OCI-LY1 (cell line): ENCODE data around the gene ECM1.
A peak's percentile ranks its signal among the peaks of the same experiment; 100 is the strongest.

ENCODE experiments used
- H2AFZ ChIP-seq: fragments of 200-600 bp; sonication (generic), shearing (Covaris generic); 2 replicates; pipeline ENCODE4 v1.6.0; 2014; ENCODE audit warnings: antibody characterized with exemption, mild to moderate bottlenecking, low read length
- H3F3A ChIP-seq: fragments of 200-600 bp; sonication (generic), shearing (Covaris generic); 2 replicates; pipeline ENCODE4 v1.6.0; 2014; ENCODE audit warnings: mild to moderate bottlenecking, antibody characterized with exemption, low read length, moderate library complexity; ENCODE audit not compliant: insufficient read depth
- H3K27ac ChIP-seq: fragments of 200-600 bp; sonication (generic); 2 replicates; pipeline ENCODE4 v1.5.1; 2014; ENCODE audit warnings: low read length, mixed run types, mild to moderate bottlenecking, low read depth; ENCODE audit not compliant: poor library complexity, severe bottlenecking
- H3K27me3 ChIP-seq: fragments of 200-600 bp; sonication (generic); 2 replicates; pipeline ENCODE4 v1.6.0; 2014; ENCODE audit warnings: antibody characterized with exemption, mild to moderate bottlenecking, low read length, moderate library complexity; ENCODE audit not compliant: insufficient read depth
- H3K36me3 ChIP-seq: fragments of 200-600 bp; sonication (generic); 2 replicates; pipeline ENCODE4 v1.6.1; 2014; ENCODE audit warnings: mild to moderate bottlenecking, antibody characterized with exemption, low read length, moderate library complexity, mixed read lengths; ENCODE audit not compliant: insufficient read depth
- H3K4me1 ChIP-seq: fragments of 200-600 bp; sonication (generic); 2 replicates; pipeline ENCODE4 v1.5.1; 2014; ENCODE audit warnings: mild to moderate bottlenecking, low read length, moderate library complexity; ENCODE audit not compliant: insufficient read depth, severe bottlenecking
- H3K4me2 ChIP-seq: fragments of 200-600 bp; sonication (generic), shearing (Covaris generic); 2 replicates; pipeline ENCODE4 v1.6.1; 2014; ENCODE audit warnings: low read length
- H3K4me3 ChIP-seq: fragments of 200-600 bp; sonication (generic); 2 replicates; pipeline ENCODE4 v1.5.1; 2014; ENCODE audit warnings: low read length, low read depth, mild to moderate bottlenecking, mixed read lengths; ENCODE audit not compliant: poor library complexity, severe bottlenecking
- H3K79me2 ChIP-seq: fragments of 200-600 bp; shearing (Covaris generic); 2 replicates; pipeline ENCODE4 v1.6.1; 2016; ENCODE audit warnings: mixed run types, low read length, mixed read lengths; ENCODE audit not compliant: insufficient read depth
- H3K9ac ChIP-seq: fragments of 200-600 bp; sonication (generic), shearing (Covaris generic); 2 replicates; pipeline ENCODE4 v1.6.1; 2014; ENCODE audit warnings: mild to moderate bottlenecking, low read length, mixed read lengths
- H3K9me2 ChIP-seq: fragments of 200-600 bp; sonication (generic), shearing (Covaris generic); 2 replicates; pipeline ENCODE4 v1.6.1; 2014; ENCODE audit warnings: low read depth, mild to moderate bottlenecking, low read length, mixed read lengths
- H3K9me3 ChIP-seq: fragments of 200-600 bp; shearing (Covaris generic); 2 replicates; pipeline ENCODE4 v1.6.1; 2014; ENCODE audit warnings: low read length, mixed read lengths
- H4K20me1 ChIP-seq: fragments of 200-600 bp; sonication (generic), shearing (Covaris generic); 2 replicates; pipeline ENCODE4 v1.6.0; 2016; ENCODE audit warnings: mild to moderate bottlenecking, low read length; ENCODE audit not compliant: insufficient read depth
- CTCF ChIP-seq: fragments of 200-600 bp; sonication (generic), shearing (Covaris generic); IDR thresholded peaks from 2 replicates; pipeline ENCODE4 v1.5.1; 2017; ENCODE audit warnings: mild to moderate bottlenecking, antibody characterized with exemption, low read length, moderate library complexity, mixed read lengths
- EZH2 ChIP-seq: fragments of 200-600 bp; sonication (generic), shearing (Covaris generic); IDR thresholded peaks from 2 replicates; pipeline ENCODE4 v1.8.0; 2017; ENCODE audit warnings: borderline replicate concordance, mixed run types, mild to moderate bottlenecking, antibody characterized with exemption, low read length, moderate library complexity, mixed read lengths

Gene ECM1

GRCh38 chr1:150548632-150549495 is 41.0 kb downstream of the ECM1 start, which contains the start of gene ADAMTSL4:
Gene ADAMTSL4 (plus strand): TSS chr1:150549408. CDS start chr1:150552289, 2,881 bp downstream.
- Histone ChIP-seq H3K4me3 (peak within 1 kb of the TSS; percentile 57), H3K27me3 (peaks cover 5% of the 10 kb centered on the region; the same call in 1 of the 2 replicates), H3K9me3 (no peaks in the 10 kb centered on the region), H3K9me2 (no peaks in the 10 kb centered on the region), H3F3A (no peaks in the 10 kb centered on the region; the same call in 1 of the 2 replicates), H3K9ac (no peak within 1 kb of the TSS; the same call in 1 of the 2 replicates), H2AFZ (no peak within 1 kb of the TSS), H3K36me3 (no peaks in the 10 kb centered on the region), H3K4me2 (peak within 1 kb of the TSS; percentile 62), H3K27ac (no peak within 1 kb of the TSS), H4K20me1 (no peaks in the 10 kb centered on the region), H3K4me1 (peaks cover 6% of the 10 kb centered on the region), H3K79me2 (no peaks in the 10 kb centered on the region)
- no peak for TF ChIP-seq CTCF
- TF ChIP-seq EZH2, result no peak

DNA sequence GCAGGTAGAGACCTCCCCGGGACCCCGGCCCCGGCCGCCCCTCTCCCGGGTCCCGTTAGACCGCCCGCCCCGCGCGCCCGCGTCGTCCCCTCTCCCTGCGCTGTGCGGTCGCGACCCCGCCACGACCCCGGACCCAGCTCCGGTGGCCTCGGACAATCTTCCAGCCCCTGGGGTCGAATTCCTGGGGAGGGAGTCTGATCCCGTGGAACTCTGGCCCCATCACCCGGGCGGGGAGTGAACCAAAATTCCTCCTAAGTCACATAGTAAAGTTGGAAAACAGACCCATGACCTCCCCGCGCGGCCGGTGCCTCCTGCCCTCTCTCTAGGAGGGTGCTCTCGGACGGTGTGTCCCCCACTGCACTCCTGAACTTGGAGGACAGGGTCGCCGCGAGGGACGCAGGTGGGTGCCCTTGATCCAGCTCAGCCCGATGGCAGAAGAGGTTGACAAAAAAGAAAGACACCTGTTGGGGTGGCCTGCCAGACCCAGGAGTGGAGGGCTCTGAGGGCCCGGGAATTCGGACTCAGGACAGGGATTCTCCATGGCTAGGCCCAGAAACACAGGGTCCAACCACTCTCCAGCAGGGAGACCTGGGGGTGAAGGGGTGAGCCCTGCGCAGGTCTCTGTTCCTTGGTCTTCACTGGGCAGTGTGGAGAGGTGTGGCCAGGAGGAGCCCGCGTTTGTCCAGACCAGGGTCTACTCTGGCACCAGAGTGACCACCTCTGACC is 41.8 kb downstream of the ECM1 start:
- H3F3A ChIP-seq, result no peaks in the 10 kb centered on the region; the same call in 1 of the 2 replicates
- no peaks in the 10 kb centered on the region for H3K79me2 ChIP-seq
- H2AFZ ChIP-seq, result no peak overlapping the region
- H3K27ac ChIP-seq, result no peak overlapping the region
- TF ChIP-seq EZH2 (no peak), CTCF (no peak)
- H3K9me3 ChIP-seq, result no peaks in the 10 kb centered on the region
- H3K36me3 ChIP-seq, result no peaks in the 10 kb centered on the region
- peaks cover 5% of the 10 kb centered on the region; the same call in 1 of the 2 replicates for H3K27me3 ChIP-seq
- peaks cover 6% of the 10 kb centered on the region for H3K4me1 ChIP-seq
- no peaks in the 10 kb centered on the region for H4K20me1 ChIP-seq
- no peaks in the 10 kb centered on the region for H3K9me2 ChIP-seq
- H3K4me2 ChIP-seq, result peak overlapping the region; percentile 34; the same call in 1 of the 2 replicates
- peak overlapping the region; percentile 33 for H3K4me3 ChIP-seq
- H3K9ac ChIP-seq, result no peak overlapping the region

- H3K4me2 ChIP-seq, result no peak overlapping the region
- no peaks in the 10 kb centered on the region for H3K79me2 ChIP-seq
- TF ChIP-seq EZH2, result no peak
- TF ChIP-seq CTCF, result no peak
- H2AFZ ChIP-seq, result no peak overlapping the region
- peaks cover 5% of the 10 kb centered on the region; the same call in 1 of the 2 replicates for H3K27me3 ChIP-seq
- no peaks in the 10 kb centered on the region; the same call in 1 of the 2 replicates for H3F3A ChIP-seq
- H3K36me3 ChIP-seq, result no peaks in the 10 kb centered on the region
- H3K27ac ChIP-seq, result no peak overlapping the region
- no peaks in the 10 kb centered on the region for H3K9me2 ChIP-seq
- no peak overlapping the region for H3K9ac ChIP-seq
- H3K4me3 ChIP-seq, result no peak overlapping the region
- H4K20me1 ChIP-seq, result no peaks in the 10 kb centered on the region
- H3K9me3 ChIP-seq, result no peaks in the 10 kb centered on the region
- H3K4me1 ChIP-seq, result peaks cover 6% of the 10 kb centered on the region
Measured at GRCh38 chr1:150550222-150551050, 42.5 kb downstream of the ECM1 start.
